Gastroesophageal sphincter (tissue), 4 donors: ENCODE results near the gene SNCAIP. TPM values are rescaled to one million over a fixed set of nuclear protein-coding genes. Genes with fewer than 3 reads are reported as not detected.

Source experiments
- ATAC-seq: fragments of 150-250 bp; one replicate; pipeline ENCODE4 v1.9.1; 2016; ENCODE audit warnings: mild to moderate bottlenecking, moderate library complexity
- H3K27ac ChIP-seq, 4 donors: fragments of 200-600 bp; sonication (generic) in 3 of 4; 1 replicate in 3 of 4; 2 replicates in 1 of 4; pipeline ENCODE4 v1.5.1; 2016 to 2019
- H3K27me3 ChIP-seq: fragments of 200-600 bp; sonication (generic); one replicate; pipeline ENCODE4 v1.5.1; 2019
- H3K36me3 ChIP-seq, 2 donors: fragments of 200-600 bp; sonication (generic); one replicate each; pipeline ENCODE4 v1.5.1; 2019; ENCODE audit warnings: control low read depth in 1 of 2
- H3K4me1 ChIP-seq, 3 donors: fragments of 200-600 bp; sonication (generic); 1 replicate in 2 of 3; 2 replicates in 1 of 3; pipeline ENCODE4 v1.5.1; 2016 to 2019; ENCODE audit warnings: control low read depth in 2 of 3
- H3K4me3 ChIP-seq, 2 donors: fragments of 200-600 bp; sonication (generic); one replicate each; pipeline ENCODE4 v1.5.1; 2019; ENCODE audit warnings: mild to moderate bottlenecking in 1 of 2, moderate library complexity in 1 of 2
- H3K9me3 ChIP-seq, 3 donors: fragments of 200-600 bp; sonication (generic); one replicate each; pipeline ENCODE4 v1.5.1; 2017 to 2019; ENCODE audit warnings: control low read depth in 2 of 3
- CTCF ChIP-seq, 4 experiments: fragments of 200-600 bp in 2 of 4; fragments of 450-650 bp in 2 of 4; sonication (generic) in 1 of 4; IDR thresholded peaks; one replicate each; pipeline ENCODE4 v1.5.1; 2017 to 2019; ENCODE audit warnings: antibody characterized with exemption in 4 of 4, mild to moderate bottlenecking in 2 of 4, moderate library complexity in 2 of 4
- EP300 ChIP-seq: sonication (generic); formaldehyde crosslinking; IDR thresholded peaks from one replicate; pipeline ENCODE4 v1.6.1; 2017; ENCODE audit warnings: antibody characterized with exemption, mild to moderate bottlenecking
- POLR2A ChIP-seq, 2 donors: fragments of 450-650 bp; IDR thresholded peaks; one replicate each; pipeline ENCODE4 v1.6.1; 2017; ENCODE audit warnings: antibody characterized with exemption in 2 of 2, mild to moderate bottlenecking in 2 of 2, moderate library complexity in 1 of 2
- POLR2AphosphoS5 ChIP-seq: sonication (generic); formaldehyde crosslinking; IDR thresholded peaks from one replicate; pipeline ENCODE4 v1.6.1; 2017; ENCODE audit warnings: antibody characterized with exemption
- WGBS, 2 donors: methylation state at CpG; one replicate each; pipeline ENCODE4 v1.1.5; 2018; ENCODE audit warnings: low coverage in 1 of 2; 5-methylcytosine and 5-hydroxymethylcytosine counted together
- total RNA-seq, 4 donors: library from RNA; depleted of rRNA; stranded (reverse); fragments of >200 nt; gene quantifications; one replicate each; pipeline ENCODE4 v1.1.0, GENCODE V29; 2016

SNCAIP gene
- total RNA-seq, 4 donors from 2014 or later = 1.1 to 2.9 (median 1.9) TPM

GRCh38 chr5:122412966-122413365 is 100.9 kb downstream of the SNCAIP start:
- H3K27ac ChIP-seq = no peak overlapping the region
- H3K27me3 ChIP-seq = no peaks in the 10 kb centered on the region
- H3K9me3 ChIP-seq = no peaks in the 10 kb centered on the region
- TF ChIP-seq CTCF (IDR thresholded peaks at IDR 0.05) (no peak), EP300 (no peak), POLR2A (IDR thresholded peaks at IDR 0.05) (no peak), POLR2AphosphoS5 (no peak)
- peaks cover 0 to 6% (median 0%) of the 10 kb centered on the region in 3 donors for H3K4me1 ChIP-seq
- no peak overlapping the region for H3K4me3 ChIP-seq
- no peaks in the 10 kb centered on the region for H3K36me3 ChIP-seq
- no peak for ATAC-seq

GRCh38 chr5:122413722-122414121 is 101.7 kb downstream of the SNCAIP start:
- H3K27me3 ChIP-seq = no peaks in the 10 kb centered on the region
- no peaks in the 10 kb centered on the region for H3K36me3 ChIP-seq
- no peak for TF ChIP-seq EP300
- no peak for TF ChIP-seq POLR2A (IDR thresholded peaks at IDR 0.05)
- no peaks in the 10 kb centered on the region for H3K9me3 ChIP-seq
- no peak for ATAC-seq
- 98 to 100% methylated on average over 2 to 3 of the region's 3 CpGs for WGBS, 2 donors
- no peak overlapping the region for H3K4me3 ChIP-seq
- H3K27ac ChIP-seq = no peak overlapping the region
- peaks cover 0 to 6% (median 0%) of the 10 kb centered on the region in 3 donors for H3K4me1 ChIP-seq

DNA sequence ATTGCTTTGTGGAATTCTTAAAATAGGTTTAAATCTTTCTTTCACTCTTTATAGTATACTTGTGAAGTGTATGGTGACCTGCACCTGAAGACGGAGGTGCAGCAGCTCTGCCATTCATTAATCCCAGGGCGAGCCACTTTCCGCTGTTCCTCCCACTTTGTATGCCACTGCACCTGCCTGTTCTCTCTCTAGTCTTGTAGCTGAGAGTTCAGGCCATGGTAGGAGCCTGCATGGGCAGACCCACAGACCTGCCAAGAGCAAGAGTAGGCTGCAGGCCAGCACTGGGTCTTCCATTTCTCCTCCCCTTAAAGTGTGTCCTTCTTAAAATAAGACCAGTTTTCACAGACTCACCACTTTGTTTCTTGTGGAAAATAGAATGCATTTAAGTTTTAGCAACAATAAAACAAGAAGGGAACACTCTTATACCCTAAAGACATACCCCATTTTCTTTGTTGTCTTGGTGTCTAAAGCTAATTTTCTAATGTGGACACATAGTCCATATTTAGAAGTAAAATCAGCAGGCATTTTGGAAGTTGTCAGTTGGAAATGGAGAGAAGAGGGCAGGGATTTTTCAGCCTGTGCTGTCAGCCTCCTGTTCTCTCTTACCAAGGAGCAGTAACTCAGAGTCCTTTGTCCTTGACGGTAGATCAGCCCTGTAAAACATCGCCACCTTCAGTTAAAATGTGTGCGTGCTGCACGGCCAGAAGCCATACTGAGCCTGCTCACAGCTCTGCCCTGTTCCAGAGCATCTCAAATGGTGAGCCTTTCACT is 103.2 kb downstream of the SNCAIP start:
- no peak overlapping the region for H3K27ac ChIP-seq
- no peaks in the 10 kb centered on the region for H3K9me3 ChIP-seq
- no peak overlapping the region for H3K4me3 ChIP-seq
- no peaks in the 10 kb centered on the region for H3K27me3 ChIP-seq
- ATAC-seq = peak; percentile 83
- no peaks in the 10 kb centered on the region for H3K36me3 ChIP-seq
- TF ChIP-seq POLR2A (IDR thresholded peaks at IDR 0.05) (no peak), CTCF (IDR thresholded peaks at IDR 0.05) (peak; percentile 42 to 80 (median 58))
- peaks cover 0 to 6% (median 0%) of the 10 kb centered on the region in 3 donors for H3K4me1 ChIP-seq
- 45 to 89% methylated on average over 3 to 7 of the region's 7 CpGs for WGBS, 2 donors

DNA sequence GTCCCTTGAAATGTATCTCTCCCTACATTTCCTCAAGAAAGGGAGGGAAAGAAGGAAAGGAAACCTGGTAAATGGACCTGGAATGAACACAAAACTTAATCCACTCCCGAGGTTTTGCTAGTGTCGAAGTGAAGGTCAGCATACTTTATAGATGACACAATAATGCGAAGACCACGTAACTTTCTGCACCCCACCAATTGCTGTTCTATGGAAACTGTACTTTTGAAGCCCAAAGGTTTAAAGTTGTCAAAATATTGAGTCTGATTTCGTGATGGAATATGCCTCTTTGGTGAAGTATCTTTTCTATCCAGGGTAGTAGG is 103.7 kb downstream of the SNCAIP start:
- WGBS, 2 donors = 70 to 71% methylated on average over 5 of the region's 5 CpGs

DNA sequence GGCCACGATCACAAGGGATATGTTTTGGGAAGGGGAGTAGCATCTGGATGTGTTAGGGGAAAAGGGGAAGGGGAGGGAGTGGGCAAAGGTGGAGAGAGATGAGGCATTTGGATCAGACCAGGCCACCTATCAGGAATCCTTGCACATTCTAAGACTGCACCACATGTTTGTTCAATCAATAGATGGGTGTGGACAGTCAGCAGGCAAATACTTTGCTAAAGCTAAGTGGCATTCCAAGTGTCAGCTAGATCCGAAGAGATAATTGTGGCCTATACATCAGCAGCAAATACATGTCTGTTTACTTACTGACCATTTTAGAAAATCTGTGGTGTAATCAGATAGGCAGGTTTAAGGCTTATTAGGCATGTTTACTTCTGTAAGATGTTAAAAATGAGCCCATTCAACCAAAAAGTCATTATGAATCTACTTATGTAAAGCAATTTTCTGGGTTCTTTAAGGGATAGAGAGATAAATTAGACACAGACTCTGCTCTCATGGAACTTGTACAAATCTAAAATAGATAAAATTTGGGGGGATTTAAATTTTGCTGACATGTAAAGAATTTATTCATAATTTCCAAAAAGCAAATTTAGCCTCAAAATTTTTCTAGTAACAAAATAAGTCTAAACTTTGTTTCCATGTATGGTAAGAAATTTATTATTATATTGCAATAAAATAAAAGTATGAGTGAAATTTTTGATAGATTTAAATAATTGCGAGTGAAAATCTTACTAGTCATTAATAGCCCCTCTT is 107.3 kb downstream of the SNCAIP start:
- WGBS, 2 donors = 78 to 94% methylated on average over 2 to 3 of the region's 3 CpGs
- Histone ChIP-seq H3K4me3 (no peak overlapping the region), H3K4me1 (peaks cover 0 to 6% (median 0%) of the 10 kb centered on the region in 3 donors), H3K27ac (no peak overlapping the region), H3K27me3 (no peaks in the 10 kb centered on the region), H3K36me3 (no peaks in the 10 kb centered on the region), H3K9me3 (no peaks in the 10 kb centered on the region)
- no peak for TF ChIP-seq CTCF (IDR thresholded peaks at IDR 0.05)
- TF ChIP-seq EP300 = no peak
- TF ChIP-seq POLR2A (IDR thresholded peaks at IDR 0.05) = no peak
- TF ChIP-seq POLR2AphosphoS5 = no peak
- no peak for ATAC-seq

More for the DNA sequence above, 103.7 kb downstream of the SNCAIP start:
- Histone ChIP-seq H3K36me3 (no peaks in the 10 kb centered on the region), H3K9me3 (no peaks in the 10 kb centered on the region), H3K4me1 (peaks cover 0 to 6% (median 0%) of the 10 kb centered on the region in 3 donors), H3K4me3 (no peak overlapping the region), H3K27ac (no peak overlapping the region), H3K27me3 (no peaks in the 10 kb centered on the region)
- no peak for ATAC-seq
- TF ChIP-seq CTCF (IDR thresholded peaks at IDR 0.05) (no peak), POLR2A (IDR thresholded peaks at IDR 0.05) (no peak), EP300 (no peak), POLR2AphosphoS5 (no peak)
